HCEC 1CT (cell line): ENCODE results near the gene FADS3.

ENCODE experiments used
- DNase-seq: peaks from one replicate; pipeline ENCODE4 v3.0.0-alpha.2; 2017

Gene FADS3

DNA sequence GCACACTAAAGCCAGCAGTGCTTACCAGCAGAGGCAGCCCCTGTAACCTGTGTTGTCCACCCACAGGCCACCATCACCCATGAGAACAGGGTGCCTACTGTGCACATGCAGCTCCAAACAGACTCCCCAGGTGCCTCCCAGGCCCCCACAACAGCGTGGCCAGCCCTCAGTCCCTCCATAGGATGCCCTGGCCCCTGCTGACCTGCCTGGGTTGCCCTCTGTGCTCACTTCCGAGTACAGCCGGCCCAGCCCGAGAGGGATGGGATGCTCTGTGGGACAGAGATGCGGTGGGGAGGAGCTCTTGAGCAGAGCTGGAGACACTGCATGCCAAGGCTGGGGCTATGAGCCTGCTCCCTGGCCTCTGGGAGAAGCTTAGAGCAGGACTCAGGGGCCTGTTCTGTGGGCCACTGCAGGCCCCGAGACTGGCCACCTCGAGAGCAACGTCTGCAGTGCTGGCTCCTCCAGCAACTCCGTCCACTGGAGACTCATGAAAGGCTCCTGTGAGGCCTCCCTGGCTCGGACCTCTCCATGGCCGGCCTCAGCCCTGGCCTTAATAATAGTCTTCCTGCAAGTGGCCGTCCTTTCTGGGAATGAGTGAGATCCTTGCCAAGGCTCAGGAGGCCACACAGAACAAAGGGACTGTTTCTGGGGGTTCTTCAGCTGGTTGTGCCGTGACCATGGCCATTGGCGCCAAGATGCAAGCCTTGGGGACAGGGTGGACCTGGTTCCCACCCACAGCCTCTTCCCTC lies 36.2 kb downstream of the FADS3 start:
- no peak for DNase-seq

DNA sequence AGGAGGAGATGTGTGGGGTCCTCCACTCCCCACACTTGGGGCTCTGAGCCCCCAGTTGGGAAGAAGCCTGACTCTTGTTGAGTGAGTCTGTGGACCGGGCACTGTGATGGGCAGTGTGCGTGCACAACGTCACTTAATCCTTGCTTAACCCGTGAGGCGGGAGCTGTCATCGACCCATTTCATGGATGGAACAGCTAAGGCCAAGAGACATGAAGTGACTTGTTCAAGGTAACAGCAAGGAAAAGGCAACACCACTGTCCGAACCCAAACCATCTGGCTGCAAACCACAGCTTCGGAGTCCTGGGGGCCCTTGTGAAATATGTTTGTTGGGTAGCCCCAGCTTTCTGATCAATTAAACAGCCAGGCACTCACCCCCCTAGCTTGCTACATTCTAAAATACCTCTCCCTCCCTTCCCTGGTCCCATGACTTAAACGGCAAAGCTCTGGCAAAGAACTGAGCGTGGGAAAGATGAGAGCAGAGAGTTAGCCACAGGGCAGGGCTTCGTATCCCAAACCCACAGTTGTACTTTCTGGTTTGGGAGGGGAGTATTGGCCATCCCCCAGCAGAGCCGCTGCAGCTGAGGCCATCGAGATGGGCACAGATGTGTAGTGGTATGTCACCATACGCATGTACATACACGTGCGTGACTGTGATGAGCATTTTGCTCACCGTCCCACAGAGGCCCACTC lies 37.0 kb downstream of the FADS3 start:
- no peak for DNase-seq

DNA sequence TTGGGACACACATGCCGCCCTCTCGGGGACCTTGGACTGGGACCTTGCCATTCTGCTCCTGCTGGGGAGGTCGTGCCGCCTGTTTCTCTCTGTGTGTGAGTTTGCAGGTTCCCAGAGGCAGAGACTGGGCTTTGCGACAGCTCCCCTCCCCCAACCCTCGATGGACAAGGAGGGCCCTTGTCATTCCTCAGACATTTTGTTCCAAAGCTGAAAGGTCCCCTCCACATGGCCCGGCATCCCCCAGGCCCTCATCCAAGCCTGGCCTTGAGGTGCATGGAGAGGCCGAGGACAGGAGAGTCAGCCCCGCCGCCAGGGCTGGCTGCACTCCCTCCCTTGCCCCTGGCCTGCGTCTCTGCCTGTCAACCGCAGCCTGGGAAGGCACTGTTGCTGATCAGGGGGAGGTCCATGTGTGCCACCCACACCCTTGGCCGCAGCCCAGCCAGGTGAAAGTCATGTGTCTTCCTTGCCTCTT lies 37.6 kb downstream of the FADS3 start:
- DNase-seq, result no peak

GRCh38 chr11:61851900-61852295 lies 39.4 kb downstream of the FADS3 start:
- no peak for DNase-seq

DNA sequence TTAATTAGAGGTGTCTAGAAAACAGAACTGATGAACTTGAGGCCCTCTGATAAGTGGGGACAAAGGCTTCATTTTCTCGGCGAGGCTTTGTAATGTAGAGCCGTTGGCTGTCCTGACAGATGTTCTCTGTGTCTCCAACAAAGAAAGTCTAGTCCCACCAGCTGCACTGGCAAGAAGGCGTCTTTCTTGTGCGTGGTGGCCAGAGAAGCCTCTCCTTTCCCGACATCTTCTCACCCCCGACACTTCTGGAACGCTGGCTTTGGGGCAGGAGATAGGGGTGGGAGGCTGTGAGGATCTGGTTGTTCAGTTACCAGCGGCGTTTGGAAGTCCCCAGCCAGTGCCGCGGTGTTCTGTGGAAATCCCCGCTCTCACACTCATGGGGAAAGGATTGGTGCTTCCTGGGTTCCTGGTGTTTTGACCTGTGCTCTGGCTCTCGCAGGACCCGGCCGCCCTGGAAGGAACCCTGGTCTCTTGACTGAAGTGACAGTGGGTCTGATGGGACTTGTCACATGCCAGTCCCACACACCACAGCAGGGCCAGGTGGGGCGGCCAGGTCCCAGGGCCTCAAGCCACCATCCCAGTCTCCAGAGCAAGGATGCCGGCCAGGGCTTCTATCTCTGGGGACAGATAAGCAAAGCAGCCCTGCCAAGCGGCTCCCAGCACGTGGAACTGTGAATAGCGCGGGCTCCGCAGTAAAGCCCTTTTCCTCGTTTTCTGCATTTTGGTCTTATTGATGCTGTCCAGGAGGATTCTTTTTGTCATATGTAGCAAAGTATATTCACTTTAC lies 40.0 kb downstream of the FADS3 start:
- no peak for DNase-seq

GRCh38 chr11:61850687-61851086 lies 40.7 kb downstream of the FADS3 start:
- DNase-seq, result no peak

- no peak for DNase-seq
These were observed 42.7 kb downstream of the FADS3 start for GRCh38 chr11:61848631-61849030.

DNA sequence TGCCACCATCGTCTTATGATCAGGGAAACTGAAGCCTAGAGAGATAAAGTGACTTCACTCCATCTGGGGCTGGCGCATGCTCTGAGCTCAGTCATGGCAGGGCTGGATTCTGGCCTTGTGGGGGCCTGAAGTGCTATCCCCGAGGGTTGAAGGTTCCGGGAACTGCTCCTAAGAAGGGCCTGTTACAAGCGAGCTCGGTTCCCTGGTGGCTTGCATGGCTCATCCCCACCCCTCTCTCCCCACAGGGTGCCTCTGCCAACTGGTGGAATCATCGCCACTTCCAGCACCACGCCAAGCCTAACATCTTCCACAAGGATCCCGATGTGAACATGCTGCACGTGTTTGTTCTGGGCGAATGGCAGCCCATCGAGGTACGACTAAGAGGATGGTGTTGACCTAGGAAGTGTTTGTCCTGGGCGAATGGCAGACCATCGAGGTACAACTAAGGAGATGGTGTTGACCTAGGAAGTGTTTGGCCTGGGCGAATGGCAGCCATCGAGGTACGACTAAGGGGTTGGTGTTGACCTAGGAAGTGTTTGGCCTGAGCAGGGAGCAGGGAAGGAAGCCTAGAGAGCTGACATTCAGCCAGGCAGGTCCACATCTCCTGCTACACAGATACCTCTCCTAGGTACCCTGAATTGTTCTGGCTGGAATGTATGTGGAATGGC lies 43.3 kb downstream of the FADS3 start:
- DNase-seq, result no peak

- DNase-seq, result no peak
These were observed 44.9 kb downstream of the FADS3 start for GRCh38 chr11:61846362-61847020.

DNA sequence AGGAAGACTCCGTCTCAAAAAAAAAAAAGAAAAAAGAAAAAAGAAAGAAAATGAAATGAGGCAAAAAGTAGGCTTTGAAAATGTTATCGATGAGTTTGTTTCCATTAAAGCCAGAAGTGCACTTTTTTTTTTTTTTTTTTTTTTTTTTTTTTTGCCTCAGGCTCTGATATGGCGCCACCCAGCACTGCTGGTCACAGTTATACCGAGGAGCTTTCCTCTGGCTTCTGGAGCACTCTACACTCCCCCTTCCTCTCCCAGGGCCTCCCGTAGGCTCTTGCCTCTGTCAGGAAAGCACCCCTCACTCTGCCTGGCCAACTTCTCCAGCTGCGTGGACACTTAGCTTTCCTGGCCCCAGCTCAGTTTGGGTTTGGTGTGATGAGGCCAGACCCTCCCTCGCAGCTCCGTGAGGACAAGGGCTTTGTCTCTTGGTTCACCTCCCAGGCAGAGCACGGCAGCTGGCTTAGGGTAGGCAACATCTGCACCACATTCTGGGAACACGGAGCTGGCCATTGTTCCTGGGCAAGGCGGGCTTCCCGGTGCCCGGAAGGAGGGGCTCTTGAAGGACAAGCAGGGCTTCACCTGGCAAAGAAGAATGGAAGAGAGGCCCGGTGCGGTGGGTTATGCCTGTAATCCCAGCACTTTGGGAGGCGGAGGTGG lies 46.3 kb downstream of the FADS3 start:
- DNase-seq, result no peak

DNA sequence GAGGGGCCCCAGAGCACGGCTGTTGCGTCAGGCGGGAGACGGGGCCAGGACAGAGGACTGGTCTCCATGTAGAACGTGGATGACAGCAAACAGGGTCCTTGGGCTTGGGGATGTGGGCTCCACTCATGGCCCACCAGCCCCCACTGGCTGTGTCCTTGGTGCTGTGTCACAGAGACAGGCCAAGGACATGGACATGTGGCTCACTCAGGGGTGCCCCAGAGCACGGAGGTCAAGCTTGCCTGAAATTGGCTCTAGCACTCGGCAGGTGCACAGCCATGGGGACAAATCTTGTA lies 48.9 kb downstream of the FADS3 start:
- no peak for DNase-seq

DNA sequence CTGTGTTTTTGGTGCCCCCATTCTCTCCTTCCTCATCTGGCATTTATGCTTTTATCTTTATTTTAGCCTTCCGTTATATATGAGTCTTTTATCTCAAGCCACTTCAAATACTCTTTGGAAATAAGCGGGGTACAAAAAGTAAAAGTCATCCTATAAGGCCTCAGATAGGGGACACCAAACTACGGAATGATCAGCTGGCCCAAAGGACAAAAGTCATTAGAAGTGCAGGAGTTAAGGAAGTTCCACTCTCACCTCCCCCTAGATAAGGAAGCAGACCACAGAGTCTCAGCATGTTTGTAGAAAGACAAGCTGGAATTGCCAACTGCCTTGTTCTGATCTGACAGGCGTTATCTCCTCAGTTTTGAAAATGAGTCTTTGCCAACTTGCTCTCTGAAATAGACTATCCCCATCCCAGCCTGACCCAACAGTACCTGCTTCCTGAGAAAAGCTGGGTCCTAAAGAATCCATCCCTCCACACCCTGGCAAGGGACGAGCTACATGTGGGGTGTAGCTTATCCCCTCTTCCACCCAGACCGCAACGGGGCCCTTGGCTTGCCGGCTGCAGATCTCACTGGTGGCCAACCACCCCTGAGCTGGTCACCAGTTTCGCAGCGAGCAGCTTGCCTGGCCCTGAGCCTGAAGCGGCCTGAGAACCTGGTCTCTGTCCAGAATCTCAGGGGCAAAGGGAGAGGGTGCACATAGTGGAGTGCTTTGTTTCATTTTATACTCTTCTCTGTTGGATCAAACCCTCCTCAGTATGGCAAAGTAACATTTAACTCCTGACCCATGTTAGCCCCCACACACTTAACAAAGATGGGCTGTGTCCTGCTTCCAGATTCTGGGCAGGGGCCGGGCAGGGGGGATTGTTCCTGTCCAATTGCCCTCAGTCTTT lies 49.5 kb downstream of the FADS3 start:
- no peak for DNase-seq

- DNase-seq, result no peak
These were observed 51.0 kb downstream of the FADS3 start for GRCh38 chr11:61840371-61840770.

- no peak for DNase-seq
These were observed 51.6 kb downstream of the FADS3 start for GRCh38 chr11:61839742-61840141.

GRCh38 chr11:61838921-61839320 lies 52.4 kb downstream of the FADS3 start:
- no peak for DNase-seq

DNA sequence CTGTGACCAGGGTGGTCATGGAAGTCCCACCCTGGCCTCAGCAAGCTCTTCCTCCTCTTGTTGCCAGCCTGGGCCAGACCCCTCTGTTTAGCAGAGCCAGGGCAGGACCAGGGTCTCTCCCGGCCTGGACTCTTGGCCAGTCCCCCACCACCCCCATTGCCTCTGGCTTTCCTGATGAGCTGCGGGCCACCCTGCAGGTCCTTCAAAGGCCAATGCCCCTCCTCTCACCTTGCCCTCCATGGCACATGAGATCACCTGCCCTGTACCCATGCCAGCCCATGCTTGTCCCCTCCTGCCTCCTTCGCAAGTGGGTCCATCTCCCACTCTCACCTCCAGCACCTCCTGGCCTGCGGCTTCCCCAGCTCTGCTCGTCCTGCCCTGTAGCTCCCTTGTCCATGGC lies 52.8 kb downstream of the FADS3 start:
- DNase-seq, result no peak

DNA sequence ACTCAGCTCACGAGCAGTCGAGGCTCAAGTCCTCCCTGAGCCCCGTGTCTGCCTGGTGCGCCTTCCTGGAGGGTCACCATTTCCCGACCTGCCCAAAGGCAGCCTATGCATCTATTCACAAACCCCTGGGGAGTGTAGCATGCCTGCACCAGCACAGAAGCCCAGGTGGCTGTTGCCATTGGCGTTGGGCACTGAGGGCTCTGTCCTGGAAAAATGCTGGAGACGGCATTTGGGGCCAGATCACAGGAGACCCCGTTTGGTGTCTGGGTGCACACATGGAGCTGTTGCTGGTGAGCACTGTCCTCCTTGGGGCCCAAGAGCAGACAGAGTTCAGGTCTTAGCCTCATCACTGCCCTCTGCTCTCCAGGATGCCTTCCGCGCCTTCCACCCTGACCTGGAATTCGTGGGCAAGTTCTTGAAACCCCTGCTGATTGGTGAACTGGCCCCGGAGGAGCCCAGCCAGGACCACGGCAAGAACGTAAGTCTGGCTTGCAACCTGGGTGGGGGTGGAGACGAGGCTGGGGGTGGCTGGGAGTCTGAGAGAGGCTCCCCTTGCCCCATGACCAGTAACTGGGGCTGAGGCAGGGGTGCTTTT lies 53.8 kb downstream of the FADS3 start:
- no peak for DNase-seq

GRCh38 chr11:61836193-61836592 lies 55.2 kb downstream of the FADS3 start:
- DNase-seq, result no peak

- peak; percentile 89 for DNase-seq
These were observed 56.9 kb downstream of the FADS3 start for GRCh38 chr11:61834278-61835048.

DNA sequence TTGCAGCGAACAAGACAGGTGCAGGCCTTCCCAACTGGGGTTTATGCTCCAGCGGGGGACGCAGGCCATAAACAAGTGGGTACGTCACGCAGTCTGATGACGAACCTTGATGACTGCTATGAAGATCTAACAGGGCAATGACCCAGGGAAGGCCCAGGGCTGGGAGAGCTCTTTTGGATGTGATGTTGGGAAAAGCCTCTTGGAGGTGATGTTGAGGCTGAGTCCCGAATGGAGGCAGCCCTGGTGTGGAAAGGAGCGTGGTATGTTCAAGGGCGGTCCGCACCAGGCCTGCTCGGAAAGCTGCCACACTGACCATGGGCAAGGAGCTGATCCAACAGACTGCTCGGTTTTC lies 57.4 kb downstream of the FADS3 start:
- DNase-seq, result no peak
